SK-N-SH (cell line): ENCODE measurements around the gene PRMT7. TPM values are rescaled to one million over a fixed set of nuclear protein-coding genes. Genes with fewer than 3 reads are reported as not detected.

Experiments
- CTCF ChIA-PET: fragments of 300-600, 350-600 bp; formaldehyde crosslinking; extraction: SDS; loops from one replicate; lab custom pipeline; 2021; lab: Yijun Ruan, JAX
- POLR2A ChIA-PET: fragments of 350-600 bp; sonication (Branson Sonifier 250); formaldehyde crosslinking; extraction: SDS; loops from one replicate; lab custom pipeline; 2020; ENCODE audit warnings: antibody characterized with exemption, inconsistent platforms; lab: Yijun Ruan, JAX
- DNase-seq: peaks from one replicate; pipeline ENCODE4 v3.0.0; 2012
- H2AFZ ChIP-seq: fragments of 200-600 bp; sonication (generic); 2 replicates; pipeline ENCODE4 v1.8.1; 2016; ENCODE audit warnings: antibody characterized with exemption, mild to moderate bottlenecking, low read depth
- H3F3A ChIP-seq: fragments of 200-600 bp; sonication (generic); replicated peaks from 2 replicates; pipeline ENCODE3; 2016; ENCODE audit warnings: antibody characterized with exemption, mild to moderate bottlenecking; ENCODE audit not compliant: insufficient read depth
- H3K27ac ChIP-seq, 2 experiments: fragments of 200-500 bp in 1 of 2; fragments of 200-600 bp in 1 of 2; sonication (Bioruptor generic) in 1 of 2; sonication (generic), shearing (Covaris generic) in 1 of 2; 2 replicates each; pipeline versions ENCODE4 v1.5.1 to v1.6.1; 2014 to 2016; ENCODE audit warnings: low read depth in 2 of 2, inconsistent platforms in 1 of 2, low read length in 1 of 2, mild to moderate bottlenecking in 1 of 2, mixed read lengths in 1 of 2
- H3K27me3 ChIP-seq: fragments of 200-600 bp; sonication (generic), shearing (Covaris generic); 2 replicates; pipeline ENCODE4 v1.6.1; 2016; ENCODE audit warnings: mixed run types; ENCODE audit not compliant: insufficient read depth
- H3K36me3 ChIP-seq, 2 experiments: fragments of 200-500 bp in 1 of 2; fragments of 200-600 bp in 1 of 2; sonication (Bioruptor generic) in 1 of 2; sonication (generic) in 1 of 2; replicated peaks in 1 of 2; 2 replicates each; pipeline versions ENCODE3 to v1.5.1; 2014 to 2016; ENCODE audit warnings: low read length in 1 of 2, mild to moderate bottlenecking in 1 of 2; ENCODE audit not compliant: insufficient read depth in 2 of 2, control insufficient read depth in 1 of 2
- H3K4me1 ChIP-seq, 2 experiments: fragments of 200-500 bp in 1 of 2; fragments of 200-600 bp in 1 of 2; sonication (Bioruptor generic) in 1 of 2; sonication (generic), shearing (Covaris generic) in 1 of 2; 2 replicates each; pipeline versions ENCODE4 v1.5.1 to v1.6.1; 2014 to 2016; ENCODE audit warnings: low read depth in 1 of 2, low read length in 1 of 2, mixed run types in 1 of 2; ENCODE audit not compliant: insufficient read depth in 2 of 2, control insufficient read depth in 1 of 2
- H3K4me2 ChIP-seq: fragments of 200-600 bp; sonication (generic), shearing (Covaris generic); 2 replicates; pipeline ENCODE4 v1.6.1; 2017; ENCODE audit warnings: mixed run types
- H3K4me3 ChIP-seq, 2 experiments: fragments of 200-500 bp in 1 of 2; fragments of 200-600 bp in 1 of 2; sonication (Bioruptor generic) in 1 of 2; sonication (generic), shearing (Covaris generic) in 1 of 2; 2 replicates each; pipeline versions ENCODE4 v1.5.1 to v1.8.1; 2014 to 2016; ENCODE audit warnings: low read depth in 2 of 2, inconsistent platforms in 1 of 2, low read length in 1 of 2, mild to moderate bottlenecking in 1 of 2, mixed read lengths in 1 of 2, moderate library complexity in 1 of 2
- H3K79me2 ChIP-seq: fragments of 200-600 bp; sonication (generic); 2 replicates; pipeline ENCODE4 v1.8.1; 2017; ENCODE audit warnings: mild to moderate bottlenecking; ENCODE audit not compliant: insufficient read depth
- H3K9ac ChIP-seq: fragments of 200-600 bp; sonication (generic); 2 replicates; pipeline ENCODE4 v1.6.1; 2017; ENCODE audit warnings: mixed run types
- H3K9me2 ChIP-seq: fragments of 200-600 bp; sonication (generic); 2 replicates; pipeline ENCODE4 v1.6.1; 2017; ENCODE audit warnings: mixed run types
- H3K9me3 ChIP-seq: fragments of 200-600 bp; sonication (generic); 2 replicates; pipeline ENCODE4 v1.6.1; 2017; ENCODE audit warnings: mixed run types, mild to moderate bottlenecking, moderate library complexity
- H4K20me1 ChIP-seq: fragments of 200-600 bp; sonication (generic); 2 replicates; pipeline ENCODE4 v1.6.1; 2017; ENCODE audit warnings: mild to moderate bottlenecking, mixed run types; ENCODE audit not compliant: insufficient read depth
- CHD2 ChIP-seq: fragments of 150-350 bp; IDR thresholded peaks from 2 replicates; pipeline ENCODE4 v1.6.1; 2018; ENCODE audit warnings: low read length; ENCODE audit not compliant: partially characterized antibody
- FOXJ3 ChIP-seq: sonication (generic); formaldehyde crosslinking; IDR thresholded peaks from 2 replicates; pipeline ENCODE4 v1.5.1; 2020; ENCODE audit warnings: mild to moderate bottlenecking, missing genetic modification reagents
- MAX ChIP-seq: IDR thresholded peaks from 2 replicates; pipeline ENCODE4 v1.4.0; 2012; ENCODE audit warnings: low read depth
- POLR2AphosphoS5 ChIP-seq: IDR thresholded peaks from 2 replicates; pipeline ENCODE4 v1.6.1; 2012; ENCODE audit warnings: low read depth, low read length
- REST ChIP-seq: IDR thresholded peaks from 2 replicates; pipeline ENCODE4 v1.6.1; 2012; ENCODE audit warnings: mild to moderate bottlenecking, low read depth, low read length, moderate library complexity
- RFX5 ChIP-seq: IDR thresholded peaks from 2 replicates; pipeline ENCODE4 v1.6.1; 2012; ENCODE audit warnings: mild to moderate bottlenecking, improper control_type of control experiment, low read length
- SMC3 ChIP-seq: IDR thresholded peaks from 2 replicates; pipeline ENCODE4 v1.6.1; 2012; ENCODE audit warnings: low read depth, low read length, improper control_type of control experiment
- TAF1 ChIP-seq: IDR thresholded peaks from 2 replicates; pipeline ENCODE4 v1.6.1; 2012; ENCODE audit warnings: low read depth, mild to moderate bottlenecking, low read length, moderate library complexity, borderline replicate concordance
- USF2 ChIP-seq: fragments of 150-350 bp; IDR thresholded peaks from 2 replicates; pipeline ENCODE4 v1.6.1; 2017; ENCODE audit warnings: antibody characterized with exemption, low read length, low read depth, borderline replicate concordance
- ZBTB33 ChIP-seq: IDR thresholded peaks from 2 replicates; pipeline ENCODE4 v1.4.0; 2012; ENCODE audit warnings: low read depth, borderline replicate concordance
- WGBS: methylation state at CpG from one replicate; pipeline ENCODE4 v1.1.6; 2017; ENCODE audit warnings: low lambda C conversion rate; 5-methylcytosine and 5-hydroxymethylcytosine counted together
- polyA plus RNA-seq, 3 experiments: library from polyadenylated mRNA; depleted of rRNA; stranded (reverse); fragments of >200 nt; gene quantifications; 2 replicates each; pipeline ENCODE4 v1.2.3, GENCODE V29; 2012

PRMT7 gene
- polyA plus RNA-seq, 1 of the 3 experiments (the other 2 are of a cell fraction) = 46.0 TPM

DNA sequence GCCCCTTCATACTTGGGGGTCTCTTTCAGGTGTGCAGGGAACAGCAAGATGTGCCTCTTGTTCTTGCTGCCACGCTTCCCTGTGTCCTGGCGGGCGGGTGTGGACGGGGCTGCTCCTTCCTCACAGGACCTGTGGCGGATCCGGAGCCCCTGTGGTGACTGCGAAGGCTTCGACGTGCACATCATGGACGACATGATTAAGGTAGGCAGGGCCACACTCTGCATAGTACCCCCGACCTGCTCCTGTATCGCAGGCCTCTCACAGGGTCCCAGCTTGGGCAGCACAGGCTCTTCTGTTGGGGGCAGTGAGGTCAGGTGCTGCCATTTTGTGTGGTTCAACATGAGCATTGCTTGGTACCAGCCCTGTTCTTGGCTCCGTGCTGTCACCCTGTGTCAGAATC, 42.5 kb downstream of the PRMT7 start:
- POLR2A ChIA-PET = no interaction called here
- Histone ChIP-seq H3K4me3 (no peak overlapping the region), H2AFZ (no peak overlapping the region), H3K9me2 (no peaks in the 10 kb centered on the region), H3K4me2 (no peak overlapping the region), H3K27me3 (no peaks in the 10 kb centered on the region), H3K4me1 (no peaks in the 10 kb centered on the region), H3K79me2 (no peaks in the 10 kb centered on the region), H3K27ac (no peak overlapping the region), H3K9me3 (no peaks in the 10 kb centered on the region), H4K20me1 (no peaks in the 10 kb centered on the region), H3K36me3 (peaks cover 9 to 65% of the 10 kb centered on the region in 2 experiments), H3F3A (no peaks in the 10 kb centered on the region), H3K9ac (no peak overlapping the region)
- CTCF ChIA-PET = interaction anchor here (0.6 to 1.4 kb wide), 2 partner anchors 43 kb away, joined by 3 read pairs; partner anchors contain the start of genes PRMT7 and SLC7A6OS
- no peak for DNase-seq
- TF ChIP-seq REST (no peak), POLR2AphosphoS5 (no peak), FOXJ3 (CRISPR knock-in tag) (no peak)
- 97% methylated on average over 5 of the region's 13 CpGs for WGBS

GRCh38 chr16:68354816-68355215, 44.0 kb downstream of the PRMT7 start:
- no peak overlapping the region for H2AFZ ChIP-seq
- no peak overlapping the region for H3K4me2 ChIP-seq
- peaks cover 5 to 62% of the 10 kb centered on the region in 2 experiments for H3K36me3 ChIP-seq
- 90% methylated on average over 3 of the region's 9 CpGs for WGBS
- no peaks in the 10 kb centered on the region for H3K9me3 ChIP-seq
- no peaks in the 10 kb centered on the region for H3K79me2 ChIP-seq
- no peak overlapping the region for H3K27ac ChIP-seq
- TF ChIP-seq ZBTB33 (no peak), TAF1 (no peak), MAX (no peak), REST (no peak), SMC3 (no peak), USF2 (no peak), RFX5 (no peak), CHD2 (no peak)
- H3F3A ChIP-seq = no peaks in the 10 kb centered on the region
- CTCF ChIA-PET = interaction anchor here (0.6 to 1.6 kb wide), 6 partner anchors 11 to 381 kb away, joined by 3 to 4 read pairs (median 4); no protein-coding TSS in a partner anchor
- H3K4me1 ChIP-seq = no peaks in the 10 kb centered on the region
- POLR2A ChIA-PET = no interaction called here
- no peaks in the 10 kb centered on the region for H4K20me1 ChIP-seq
- no peak for DNase-seq
- no peaks in the 10 kb centered on the region for H3K27me3 ChIP-seq
- H3K9me2 ChIP-seq = no peaks in the 10 kb centered on the region
- no peak overlapping the region for H3K4me3 ChIP-seq
- H3K9ac ChIP-seq = no peak overlapping the region
